GM13976 (cell line): Measurements from ENCODE around the gene NOBOX.
"Not testable (repeated sequence)": the region's sequence is repeated elsewhere in the genome, so short reads cannot be mapped to it uniquely, and the experiment has no call there.

Experiments used
- DNase-seq: peaks from one replicate; pipeline ENCODE4 v3.0.0; 2012; ENCODE audit warnings: low spot score
- CTCF ChIP-seq: IDR thresholded peaks from 2 replicates; pipeline ENCODE4 v1.5.1; 2012; ENCODE audit warnings: borderline replicate concordance, mild to moderate bottlenecking; ENCODE audit not compliant: insufficient read depth; ENCODE audit errors: extremely low read depth, missing control alignments, control extremely low read depth
- in situ Hi-C: fragments of 300-500 bp; cut with MboI; formaldehyde crosslinking; loops from one replicate; pipeline ENCODE4 v1.12.0; 2022; ENCODE audit warnings: low sequenced_read_pairs, mixed read lengths, inconsistent platforms; ENCODE audit not compliant: unreplicated experiment

Gene NOBOX

GRCh38 chr7:144436500-144436899 is 33.0 kb upstream of the NOBOX start:
- DNase-seq = no peak
- in situ Hi-C loops = no loop called here
- no peak for TF ChIP-seq CTCF

GRCh38 chr7:144428431-144428830 is 24.9 kb upstream of the NOBOX start:
- no peak for DNase-seq
- in situ Hi-C loops = no loop called here
- no peak for TF ChIP-seq CTCF

DNA sequence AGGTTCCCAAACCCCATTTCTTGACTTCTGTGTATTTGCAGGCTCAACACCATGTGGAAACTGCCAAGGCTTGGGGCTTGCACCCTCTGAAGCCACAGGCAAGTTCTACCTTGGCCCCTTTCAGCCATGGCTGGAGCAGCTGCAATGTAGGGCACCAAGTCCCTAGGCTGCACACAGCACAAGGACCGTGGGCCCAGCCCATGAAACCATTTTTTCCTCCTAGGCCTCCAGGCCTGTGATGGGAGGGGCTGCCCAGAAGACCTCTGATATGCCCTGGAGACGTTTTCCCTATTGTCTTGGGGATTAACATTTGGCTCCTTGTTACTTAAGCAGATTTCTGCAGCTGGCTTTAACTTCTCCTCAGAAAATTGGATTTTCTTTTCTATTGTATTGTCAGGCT is 24.0 kb upstream of the NOBOX start:
- DNase-seq, in situ Hi-C loops: not testable (repeated sequence)

GRCh38 chr7:144418931-144419330 is 15.4 kb upstream of the NOBOX start:
- in situ Hi-C loops, DNase-seq: not testable (repeated sequence)

- no peak for DNase-seq
- TF ChIP-seq CTCF = no peak
- in situ Hi-C loops = no loop called here
These were observed 12.8 kb upstream of the NOBOX start for GRCh38 chr7:144416341-144416740.

DNA sequence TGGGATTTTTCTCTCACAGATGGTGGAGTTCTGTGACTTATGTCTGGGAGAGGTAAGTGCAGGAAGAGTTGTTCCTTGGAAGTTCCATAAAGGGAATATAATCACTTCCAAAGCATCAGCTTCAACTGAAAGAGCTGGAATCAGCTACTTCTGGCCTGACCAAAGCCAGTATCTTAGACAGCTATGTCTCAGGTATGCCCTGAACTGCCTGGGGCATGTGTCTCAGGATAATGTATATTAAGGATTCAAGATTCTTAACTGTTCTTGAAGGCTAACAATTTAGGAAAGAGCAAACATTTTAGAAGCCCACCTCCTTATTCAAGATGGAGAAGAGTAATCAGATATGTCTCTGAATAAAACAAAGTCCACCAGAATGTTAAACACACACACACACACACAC is 12.4 kb upstream of the NOBOX start:
- no peak for DNase-seq
- in situ Hi-C loops = no loop called here
- TF ChIP-seq CTCF = no peak

DNA sequence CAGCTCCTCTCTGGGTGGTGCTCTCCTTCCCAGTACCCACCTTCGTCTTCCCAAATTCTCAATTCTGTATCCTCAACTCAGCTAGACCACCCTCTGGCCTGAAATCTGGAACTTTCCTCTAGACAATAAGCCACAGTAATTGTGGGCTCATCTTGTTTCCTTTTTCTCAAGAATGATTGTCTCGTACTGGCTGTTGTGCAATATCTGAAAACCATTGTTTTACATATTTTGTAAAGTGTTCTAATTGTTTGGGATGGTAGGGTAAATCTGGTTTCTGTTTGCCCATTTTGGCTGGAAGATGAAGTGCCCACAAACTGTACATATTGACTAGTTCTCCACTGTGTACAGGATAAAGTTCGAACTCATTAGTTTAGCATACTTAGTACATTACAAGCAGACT is 11.3 kb upstream of the NOBOX start:
- in situ Hi-C loops = no loop called here
- no peak for DNase-seq
- TF ChIP-seq CTCF = no peak

DNA sequence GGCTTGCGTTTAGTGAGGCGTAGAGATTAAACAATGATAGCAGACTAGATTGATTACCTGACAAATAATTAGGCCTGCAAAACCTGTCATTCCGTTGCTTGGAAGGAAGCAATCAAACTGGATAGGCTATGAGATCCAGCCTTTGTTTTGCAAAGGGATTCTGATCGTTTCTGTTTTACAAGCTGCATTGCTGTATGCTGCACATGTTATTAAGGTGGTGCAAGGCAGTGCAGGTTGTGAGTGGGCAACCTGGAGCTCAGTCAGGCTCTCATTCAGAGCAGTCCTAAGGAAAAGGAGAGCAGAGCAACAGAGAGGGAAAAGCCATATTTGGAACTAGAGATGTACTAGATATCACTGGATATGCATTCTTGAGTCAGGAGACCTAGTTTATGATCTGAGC is 6.9 kb upstream of the NOBOX start:
- no peak for TF ChIP-seq CTCF
- DNase-seq = no peak
- in situ Hi-C loops = no loop called here
